Measurements from ENCODE around the gene NSMF. TPM values are rescaled to one million over a fixed set of nuclear protein-coding genes. Genes with fewer than 3 reads are reported as not detected.
"Not testable (repeated sequence)": the region's sequence is repeated elsewhere in the genome, so short reads cannot be mapped to it uniquely, and the experiment has no call there.

The NSMF gene
- total RNA-seq, 2 donors from 2014 or later = 41.5 to 54.2 TPM

GRCh38 chr9:137476856-137477255 is 17.7 kb upstream of the NSMF start:
- Mint-ChIP-seq H3K36me3 (ENCODE audit: low read depth) (no peaks in the 10 kb centered on the region), H3K27me3 (no peaks in the 10 kb centered on the region), H3K4me3 (no peak overlapping the region), H3K27ac (no peak overlapping the region), H3K4me1 (no peaks in the 10 kb centered on the region)
- no peak for DNase-seq
- no peak for ATAC-seq
- H3K9me3 ChIP-seq (ENCODE audit: control insufficient read depth, low read length, poor library complexity, severe bottlenecking) = no peaks in the 10 kb centered on the region

GRCh38 chr9:137475666-137476065 is 16.5 kb upstream of the NSMF start:
- no peak for DNase-seq
- no peak overlapping the region for H3K4me3 Mint-ChIP-seq
- no peaks in the 10 kb centered on the region for H3K27me3 Mint-ChIP-seq
- H3K27ac Mint-ChIP-seq = no peak overlapping the region
- H3K4me1 Mint-ChIP-seq = peaks cover 2% of the 10 kb centered on the region
- H3K9me3 ChIP-seq (ENCODE audit: control insufficient read depth, low read length, poor library complexity, severe bottlenecking) = no peaks in the 10 kb centered on the region
- ATAC-seq = no peak
- H3K36me3 Mint-ChIP-seq (ENCODE audit: low read depth) = peaks cover 2% of the 10 kb centered on the region

- H3K36me3 Mint-ChIP-seq (ENCODE audit: low read depth) = peaks cover 2% of the 10 kb centered on the region
- peaks cover 4% of the 10 kb centered on the region for H3K4me1 Mint-ChIP-seq
- H3K27ac Mint-ChIP-seq = no peak overlapping the region
- no peaks in the 10 kb centered on the region for H3K27me3 Mint-ChIP-seq
- H3K4me3 Mint-ChIP-seq = no peak overlapping the region
- DNase-seq (no peak), ATAC-seq (no peak)
- H3K9me3 ChIP-seq (ENCODE audit: control insufficient read depth, low read length, poor library complexity, severe bottlenecking) = no peaks in the 10 kb centered on the region
Measured at GRCh38 chr9:137474271-137474670, 15.1 kb upstream of the NSMF start.

- Mint-ChIP-seq H3K27ac (no peak overlapping the region), H3K27me3 (no peaks in the 10 kb centered on the region), H3K36me3 (ENCODE audit: low read depth) (peaks cover 2% of the 10 kb centered on the region), H3K4me1 (peaks cover 11% of the 10 kb centered on the region), H3K4me3 (no peak overlapping the region)
- no peaks in the 10 kb centered on the region for H3K9me3 ChIP-seq (ENCODE audit: control insufficient read depth, low read length, poor library complexity, severe bottlenecking)
- ATAC-seq (no peak), DNase-seq (no peak)
Measured at GRCh38 chr9:137470785-137471184, 11.7 kb upstream of the NSMF start.

- peaks cover 13% of the 10 kb centered on the region for H3K4me1 Mint-ChIP-seq
- DNase-seq = no peak
- H3K36me3 Mint-ChIP-seq (ENCODE audit: low read depth) = peaks cover 2% of the 10 kb centered on the region
- no peak overlapping the region for H3K27ac Mint-ChIP-seq
- H3K9me3 ChIP-seq (ENCODE audit: control insufficient read depth, low read length, poor library complexity, severe bottlenecking) = no peaks in the 10 kb centered on the region
- ATAC-seq = no peak
- no peak overlapping the region for H3K4me3 Mint-ChIP-seq
- no peaks in the 10 kb centered on the region for H3K27me3 Mint-ChIP-seq
Measured at GRCh38 chr9:137467896-137468295, 8.8 kb upstream of the NSMF start.

GRCh38 chr9:137467161-137467581 is 8.0 kb upstream of the NSMF start:
- H3K9me3 ChIP-seq (ENCODE audit: control insufficient read depth, low read length, poor library complexity, severe bottlenecking) = no peaks in the 10 kb centered on the region
- ATAC-seq = no peak
- Mint-ChIP-seq H3K27me3 (no peaks in the 10 kb centered on the region), H3K36me3 (ENCODE audit: low read depth) (peaks cover 2% of the 10 kb centered on the region), H3K27ac (no peak overlapping the region), H3K4me1 (peaks cover 14% of the 10 kb centered on the region), H3K4me3 (no peak overlapping the region)
- DNase-seq = no peak

GRCh38 chr9:137466389-137467085 is 7.4 kb upstream of the NSMF start:
- not testable (repeated sequence) for H3K9me3 ChIP-seq (ENCODE audit: control insufficient read depth, low read length, poor library complexity, severe bottlenecking); H3K27me3 Mint-ChIP-seq; H3K36me3 Mint-ChIP-seq (ENCODE audit: low read depth); H3K27ac Mint-ChIP-seq; ATAC-seq; DNase-seq; H3K4me3 Mint-ChIP-seq
- peaks cover 14% of the 10 kb centered on the region for H3K4me1 Mint-ChIP-seq

GRCh38 chr9:137465720-137466388 is 6.7 kb upstream of the NSMF start:
- peaks cover 16% of the 10 kb centered on the region for H3K4me1 Mint-ChIP-seq
- H3K27me3 Mint-ChIP-seq = no peaks in the 10 kb centered on the region
- H3K36me3 Mint-ChIP-seq (ENCODE audit: low read depth) = no peaks in the 10 kb centered on the region
- no peak overlapping the region for H3K4me3 Mint-ChIP-seq
- no peak overlapping the region for H3K27ac Mint-ChIP-seq
- no peak for ATAC-seq
- DNase-seq = peak in 1 of 3 donors; percentile 4
- no peaks in the 10 kb centered on the region for H3K9me3 ChIP-seq (ENCODE audit: control insufficient read depth, low read length, poor library complexity, severe bottlenecking)

- ATAC-seq (no peak), DNase-seq (no peak)
- no peak overlapping the region for H3K27ac Mint-ChIP-seq
Measured at GRCh38 chr9:137465000-137465719, 6.0 kb upstream of the NSMF start.

GRCh38 chr9:137464291-137464999 is 5.3 kb upstream of the NSMF start:
- no peak for DNase-seq
- no peaks in the 10 kb centered on the region for H3K36me3 Mint-ChIP-seq (ENCODE audit: low read depth)
- H3K4me1 Mint-ChIP-seq = peaks cover 18% of the 10 kb centered on the region
- H3K27me3 Mint-ChIP-seq = no peaks in the 10 kb centered on the region
- H3K4me3 Mint-ChIP-seq = no peak overlapping the region
- no peak overlapping the region for H3K27ac Mint-ChIP-seq
- ATAC-seq = no peak
- H3K9me3 ChIP-seq (ENCODE audit: control insufficient read depth, low read length, poor library complexity, severe bottlenecking) = no peaks in the 10 kb centered on the region

More at GRCh38 chr9:137465000-137465719, 6.0 kb upstream of the NSMF start:
- H3K4me1 Mint-ChIP-seq = peaks cover 14% of the 10 kb centered on the region
- no peak overlapping the region for H3K4me3 Mint-ChIP-seq
- H3K27me3 Mint-ChIP-seq = no peaks in the 10 kb centered on the region
- no peaks in the 10 kb centered on the region for H3K9me3 ChIP-seq (ENCODE audit: control insufficient read depth, low read length, poor library complexity, severe bottlenecking)
- no peaks in the 10 kb centered on the region for H3K36me3 Mint-ChIP-seq (ENCODE audit: low read depth)

- no peaks in the 10 kb centered on the region for H3K9me3 ChIP-seq (ENCODE audit: control insufficient read depth, low read length, poor library complexity, severe bottlenecking)
- no peaks in the 10 kb centered on the region for H3K27me3 Mint-ChIP-seq
- no peaks in the 10 kb centered on the region for H3K36me3 Mint-ChIP-seq (ENCODE audit: low read depth)
- H3K27ac Mint-ChIP-seq = no peak overlapping the region
- H3K4me3 Mint-ChIP-seq = no peak overlapping the region
- peaks cover 16% of the 10 kb centered on the region for H3K4me1 Mint-ChIP-seq
- no peak for DNase-seq
- ATAC-seq = no peak
Measured at GRCh38 chr9:137463931-137464290, 4.8 kb upstream of the NSMF start.

- Mint-ChIP-seq H3K4me3 (peak overlapping the region; percentile 19), H3K36me3 (ENCODE audit: low read depth) (no peaks in the 10 kb centered on the region), H3K4me1 (peaks cover 16% of the 10 kb centered on the region), H3K27me3 (no peaks in the 10 kb centered on the region), H3K27ac (no peak overlapping the region)
- ATAC-seq (no peak), DNase-seq (no peak)
- no peaks in the 10 kb centered on the region for H3K9me3 ChIP-seq (ENCODE audit: control insufficient read depth, low read length, poor library complexity, severe bottlenecking)
Measured at GRCh38 chr9:137462986-137463930, 4.1 kb upstream of the NSMF start.
